Measurements from ENCODE around the gene ALPK3. TPM values are rescaled to one million over a fixed set of nuclear protein-coding genes. Genes with fewer than 3 reads are reported as not detected.

Gene ALPK3
- total RNA-seq, 1 donor = 0.36 TPM

- H3K4me3 ChIP-seq (ENCODE audit: insufficient read depth, low read length) = no peak overlapping the region
- no peaks in the 10 kb centered on the region for H3K27me3 ChIP-seq (ENCODE audit: insufficient read depth, low read length)
- no peak overlapping the region for H3K4me2 ChIP-seq (ENCODE audit: insufficient read depth, low read length)
- H3K36me3 ChIP-seq (ENCODE audit: insufficient read depth, low read length) = no peaks in the 10 kb centered on the region
- peak overlapping the region; percentile 61 for H2AFZ ChIP-seq (ENCODE audit: low read length)
- H3K4me1 ChIP-seq (ENCODE audit: insufficient read depth, low read length) = no peaks in the 10 kb centered on the region
- H4K20me1 ChIP-seq (ENCODE audit: insufficient read depth, low read length) = no peaks in the 10 kb centered on the region
- DNase-seq (ENCODE audit: insufficient read length, low spot score, missing footprints) = no peak
- no peaks in the 10 kb centered on the region for H3K79me2 ChIP-seq (ENCODE audit: insufficient read depth, low read length)
- H3K9me3 ChIP-seq (ENCODE audit: low read depth, low read length) = no peaks in the 10 kb centered on the region
- no peak overlapping the region for H3K27ac ChIP-seq (ENCODE audit: low read depth, low read length)
- peak; percentile 75 for TF ChIP-seq CTCF (IDR thresholded peaks at IDR 0.05; ENCODE audit: extremely low read depth, low read depth, low read length)
These were observed 61.3 kb downstream of the ALPK3 start for GRCh38 chr15:84878504-84878903.

- Histone ChIP-seq H3K4me2 (ENCODE audit: insufficient read depth, low read length) (no peak overlapping the region), H3K4me1 (ENCODE audit: insufficient read depth, low read length) (no peaks in the 10 kb centered on the region), H3K4me3 (ENCODE audit: insufficient read depth, low read length) (no peak overlapping the region), H3K36me3 (ENCODE audit: insufficient read depth, low read length) (no peaks in the 10 kb centered on the region), H3K79me2 (ENCODE audit: insufficient read depth, low read length) (no peaks in the 10 kb centered on the region), H2AFZ (ENCODE audit: low read length) (no peak overlapping the region), H3K9me3 (ENCODE audit: low read depth, low read length) (no peaks in the 10 kb centered on the region), H3K27ac (ENCODE audit: low read depth, low read length) (no peak overlapping the region), H4K20me1 (ENCODE audit: insufficient read depth, low read length) (no peaks in the 10 kb centered on the region), H3K27me3 (ENCODE audit: insufficient read depth, low read length) (no peaks in the 10 kb centered on the region)
- no peak for DNase-seq (ENCODE audit: insufficient read length, low spot score, missing footprints)
- TF ChIP-seq CTCF (IDR thresholded peaks at IDR 0.05; ENCODE audit: extremely low read depth, low read depth, low read length) = no peak
These were observed 62.1 kb downstream of the ALPK3 start for GRCh38 chr15:84879088-84879780.

GRCh38 chr15:84880007-84880406 lies 62.9 kb downstream of the ALPK3 start:
- no peaks in the 10 kb centered on the region for H3K27me3 ChIP-seq (ENCODE audit: insufficient read depth, low read length)
- no peak for DNase-seq (ENCODE audit: insufficient read length, low spot score, missing footprints)
- H3K4me3 ChIP-seq (ENCODE audit: insufficient read depth, low read length) = no peak overlapping the region
- H3K27ac ChIP-seq (ENCODE audit: low read depth, low read length) = no peak overlapping the region
- no peaks in the 10 kb centered on the region for H3K9me3 ChIP-seq (ENCODE audit: low read depth, low read length)
- no peaks in the 10 kb centered on the region for H3K79me2 ChIP-seq (ENCODE audit: insufficient read depth, low read length)
- H3K36me3 ChIP-seq (ENCODE audit: insufficient read depth, low read length) = no peaks in the 10 kb centered on the region
- TF ChIP-seq CTCF (IDR thresholded peaks at IDR 0.05; ENCODE audit: extremely low read depth, low read depth, low read length) = no peak
- H3K4me1 ChIP-seq (ENCODE audit: insufficient read depth, low read length) = no peaks in the 10 kb centered on the region
- no peaks in the 10 kb centered on the region for H4K20me1 ChIP-seq (ENCODE audit: insufficient read depth, low read length)
- H2AFZ ChIP-seq (ENCODE audit: low read length) = no peak overlapping the region
- H3K4me2 ChIP-seq (ENCODE audit: insufficient read depth, low read length) = no peak overlapping the region

GRCh38 chr15:84880822-84881519 lies 63.8 kb downstream of the ALPK3 start:
- DNase-seq (ENCODE audit: insufficient read length, low spot score, missing footprints) = no peak
- Histone ChIP-seq H3K4me2 (ENCODE audit: insufficient read depth, low read length) (no peak overlapping the region), H3K4me1 (ENCODE audit: insufficient read depth, low read length) (no peaks in the 10 kb centered on the region), H2AFZ (ENCODE audit: low read length) (no peak overlapping the region), H3K27ac (ENCODE audit: low read depth, low read length) (no peak overlapping the region), H3K79me2 (ENCODE audit: insufficient read depth, low read length) (no peaks in the 10 kb centered on the region), H4K20me1 (ENCODE audit: insufficient read depth, low read length) (no peaks in the 10 kb centered on the region), H3K4me3 (ENCODE audit: insufficient read depth, low read length) (no peak overlapping the region), H3K9me3 (ENCODE audit: low read depth, low read length) (no peaks in the 10 kb centered on the region), H3K36me3 (ENCODE audit: insufficient read depth, low read length) (no peaks in the 10 kb centered on the region), H3K27me3 (ENCODE audit: insufficient read depth, low read length) (no peaks in the 10 kb centered on the region)
- TF ChIP-seq CTCF (IDR thresholded peaks at IDR 0.05; ENCODE audit: extremely low read depth, low read depth, low read length) = no peak
